IMR-90 (cell line): Measurements from ENCODE around the gene AGAP1. TPM values are rescaled to one million over a fixed set of nuclear protein-coding genes. Genes with fewer than 3 reads are reported as not detected.

Experiments used
- ATAC-seq: fragments of 200-7000 bp; cut with Tn5 transposase; 2 replicates; pipeline ENCODE4 v1.9.1; 2020; ENCODE audit warnings: low read depth, mild to moderate bottlenecking, moderate library complexity
- BruUV-seq: library from RNA; stranded (reverse); fragments of 400-500 nt; replicated peaks from 2 replicates; lab custom pipeline; 2021; lab: Mats Ljungman, UMichigan
- CTCF ChIA-PET: fragments of 300-600 bp; formaldehyde crosslinking; extraction: SDS; loops from one replicate; lab custom pipeline; 2021; ENCODE audit warnings: antibody characterized with exemption; lab: Yijun Ruan, JAX
- POLR2A ChIA-PET: fragments of 300-600 bp; sonication (Branson Sonifier 250); formaldehyde crosslinking; loops from one replicate; lab custom pipeline; 2022; ENCODE audit warnings: antibody characterized with exemption; ENCODE audit not compliant: unreplicated experiment; lab: Charles Lee
- DNase-seq: peaks from one replicate; pipeline ENCODE4 v3.0.0; 2013
- H2AFZ ChIP-seq: replicated peaks from 2 replicates; pipeline ENCODE3; 2013; ENCODE audit warnings: low read length, mild to moderate bottlenecking; ENCODE audit not compliant: poor library complexity
- H2AK5ac ChIP-seq: 2 replicates; pipeline ENCODE4 v1.6.1; 2013; ENCODE audit warnings: low read depth, low read length, inconsistent platforms
- H2AK9ac ChIP-seq: replicated peaks from 2 replicates; pipeline ENCODE3; 2013; ENCODE audit warnings: mild to moderate bottlenecking, low read depth, low read length, moderate library complexity; ENCODE audit not compliant: poor library complexity
- H2BK120ac ChIP-seq: 2 replicates; pipeline ENCODE4 v1.6.1; 2013; ENCODE audit warnings: low read depth, low read length, inconsistent platforms
- H2BK15ac ChIP-seq: 3 replicates; pipeline ENCODE4 v1.6.1; 2013; ENCODE audit warnings: low read depth, low read length, inconsistent platforms
- H2BK20ac ChIP-seq: 2 replicates; pipeline ENCODE4 v1.6.1; 2013; ENCODE audit warnings: low read depth, mild to moderate bottlenecking, inconsistent platforms, low read length, moderate library complexity
- H2BK5ac ChIP-seq: 2 replicates; pipeline ENCODE4 v1.6.1; 2013; ENCODE audit warnings: mild to moderate bottlenecking, low read depth, low read length, inconsistent platforms; ENCODE audit not compliant: poor library complexity, severe bottlenecking
- H3K14ac ChIP-seq: replicated peaks from 2 replicates; pipeline ENCODE4 v1.6.1; 2013; ENCODE audit warnings: low read depth, low read length, inconsistent platforms
- H3K18ac ChIP-seq: 2 replicates; pipeline ENCODE4 v1.6.1; 2013; ENCODE audit warnings: low read depth, low read length, control low read depth
- H3K23ac ChIP-seq: 2 replicates; pipeline ENCODE4 v1.6.1; 2013; ENCODE audit warnings: low read depth, low read length, inconsistent platforms
- H3K27ac ChIP-seq: 2 replicates; pipeline ENCODE4 v1.5.1; 2013; ENCODE audit warnings: mild to moderate bottlenecking, control low read depth, low read length; ENCODE audit not compliant: insufficient read depth
- H3K27me3 ChIP-seq: 2 replicates; pipeline ENCODE4 v1.6.1; 2013; ENCODE audit warnings: low read length; ENCODE audit not compliant: control insufficient read depth, insufficient read depth
- H3K36me3 ChIP-seq: 2 replicates; pipeline ENCODE4 v1.6.1; 2013; ENCODE audit warnings: low read length, mixed read lengths; ENCODE audit not compliant: control insufficient read depth, insufficient read depth
- H3K4ac ChIP-seq: 2 replicates; pipeline ENCODE4 v1.6.1; 2013; ENCODE audit warnings: low read depth, low read length, inconsistent platforms
- H3K4me1 ChIP-seq: 2 replicates; pipeline ENCODE4 v1.6.1; 2013; ENCODE audit warnings: low read length, mixed read lengths; ENCODE audit not compliant: control insufficient read depth, insufficient read depth
- H3K4me2 ChIP-seq: 2 replicates; pipeline ENCODE4 v1.6.1; 2013; ENCODE audit warnings: low read depth, mild to moderate bottlenecking, control low read depth, low read length, moderate library complexity
- H3K4me3 ChIP-seq: 2 replicates; pipeline ENCODE4 v1.5.1; 2013; ENCODE audit warnings: low read depth, mild to moderate bottlenecking, control low read depth, low read length, moderate library complexity; ENCODE audit not compliant: insufficient read depth
- H3K56ac ChIP-seq: 2 replicates; pipeline ENCODE4 v1.6.1; 2013; ENCODE audit warnings: low read length, inconsistent platforms; ENCODE audit not compliant: insufficient read depth; ENCODE audit errors: extremely low read depth
- H3K79me1 ChIP-seq, 2 experiments: 2 replicates each; pipeline ENCODE4 v1.6.1; 2013; ENCODE audit warnings: low read length in 2 of 2, inconsistent platforms in 1 of 2, low read depth in 1 of 2
- H3K9ac ChIP-seq: 2 replicates; pipeline ENCODE4 v1.6.1; 2013; ENCODE audit warnings: low read depth, low read length, control low read depth
- H3K9me1 ChIP-seq: 2 replicates; pipeline ENCODE4 v1.6.1; 2013; ENCODE audit warnings: low read length, inconsistent platforms; ENCODE audit not compliant: insufficient read depth
- H3K9me3 ChIP-seq: 2 replicates; pipeline ENCODE4 v1.6.1; 2013; ENCODE audit warnings: low read length; ENCODE audit not compliant: control insufficient read depth, insufficient read depth
- H4K20me1 ChIP-seq: 2 replicates; pipeline ENCODE4 v1.6.1; 2013; ENCODE audit warnings: low read length, inconsistent platforms; ENCODE audit not compliant: insufficient read depth
- H4K5ac ChIP-seq: 2 replicates; pipeline ENCODE4 v1.6.1; 2013; ENCODE audit warnings: mild to moderate bottlenecking, low read depth, low read length, control low read depth
- H4K8ac ChIP-seq, 2 experiments: 2 replicates each; pipeline ENCODE4 v1.6.1; 2013; ENCODE audit warnings: low read depth in 2 of 2, low read length in 2 of 2, control low read depth in 1 of 2, inconsistent platforms in 1 of 2
- H4K91ac ChIP-seq: 2 replicates; pipeline ENCODE4 v1.6.1; 2013; ENCODE audit warnings: low read depth, low read length, inconsistent platforms; ENCODE audit not compliant: insufficient read depth
- BHLHE40 ChIP-seq: fragments of 150-350 bp; IDR thresholded peaks from 2 replicates; pipeline ENCODE4 v1.6.1; 2016; ENCODE audit warnings: mild to moderate bottlenecking, low read depth, low read length
- FOS ChIP-seq: fragments of 150-350 bp; IDR thresholded peaks from 2 replicates; pipeline ENCODE4 v1.6.1; 2016; ENCODE audit warnings: low read depth, low read length
- NFE2L2 ChIP-seq: fragments of 150-350 bp; IDR thresholded peaks from 2 replicates; pipeline ENCODE4 v1.6.1; 2016; ENCODE audit warnings: low read depth, mild to moderate bottlenecking, low read length
- WGBS, 2 experiments: methylation state at CpG; one replicate each; pipeline versions ENCODE4 v1.1.5 to v1.1.7; 2013; ENCODE audit warnings: missing lambda C conversion rate in 2 of 2; ENCODE audit not compliant: insufficient read length in 1 of 2; ENCODE audit errors: extremely low coverage in 2 of 2; 5-methylcytosine and 5-hydroxymethylcytosine counted together
- dilution Hi-C: fragments of 300-500 bp; cut with HindIII; formaldehyde crosslinking; loops from one replicate; pipeline ENCODE4 v1.14.3; 2018; ENCODE audit warnings: low sequenced_read_pairs; ENCODE audit not compliant: unreplicated experiment
- in situ Hi-C: fragments of 300-500 bp; cut with MboI; formaldehyde crosslinking; loops from 3 replicates; pipeline ENCODE4 v1.14.3; 2019; ENCODE audit warnings: low sequenced_read_pairs, inconsistent platforms, mixed read lengths
- intact Hi-C: fragments of 100-400 bp; cut with micrococcal nuclease; formaldehyde crosslinking; loops from 2 replicates; pipeline ENCODE4 v1.10.0; 2022
- polyA plus RNA-seq, 3 experiments: library from polyadenylated mRNA; depleted of rRNA; stranded (reverse); fragments of >200 nt; gene quantifications; 2 replicates each; pipeline ENCODE4 v1.2.3, GENCODE V29; 2012; ENCODE audit warnings: low replicate concordance in 1 of 3
- total RNA-seq: library from RNA; depleted of rRNA; stranded (reverse); fragments of >200 nt; gene quantifications from 2 replicates; pipeline ENCODE4 v1.2.3, GENCODE V29; 2012
- TF ChIP-seq, protein P1 (sequence below): fragments of 150-350 bp; IDR thresholded peaks from 2 replicates; pipeline ENCODE4 v1.6.1; 2016; ENCODE audit warnings: low read depth, mild to moderate bottlenecking, low read length, moderate library complexity, borderline replicate concordance

AGAP1 gene
- total and polyA plus RNA-seq, 2 of the 4 experiments (the other 2 are of a cell fraction) = 15.1 to 16.4 TPM

DNA sequence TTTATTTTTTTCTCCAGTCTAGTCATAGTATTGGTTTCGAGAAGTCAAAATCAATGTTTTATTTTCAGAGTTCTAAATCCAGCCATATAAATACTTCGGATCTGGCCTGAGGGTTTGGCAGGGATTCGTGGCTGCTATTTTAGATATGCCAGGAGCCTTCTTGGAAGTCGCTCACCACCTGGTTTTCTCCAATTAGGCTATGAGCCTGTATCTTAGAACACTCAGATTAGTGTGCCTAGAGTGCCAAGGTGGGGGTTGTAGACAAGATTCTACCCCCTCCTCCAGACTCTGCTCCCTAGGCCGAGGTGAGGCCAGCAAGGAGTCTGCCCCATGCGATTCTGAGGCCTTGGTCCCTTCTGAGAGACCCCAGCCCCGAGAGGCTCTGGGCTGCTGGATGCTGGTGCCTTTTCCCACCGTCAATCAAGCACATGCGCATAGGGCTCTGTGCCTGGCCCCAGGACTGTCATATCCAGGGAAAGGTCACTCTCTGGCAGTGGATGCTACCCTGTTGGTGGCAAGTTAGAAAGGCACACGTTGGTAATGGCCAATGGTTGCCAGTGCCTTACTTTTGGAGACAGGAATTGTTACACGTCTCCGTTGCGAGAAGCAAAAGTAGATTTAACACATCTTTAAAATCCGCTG is 197.1 kb downstream of the AGAP1 start:
- Histone ChIP-seq H3K4ac (no peak overlapping the region), H3K4me1 (peaks cover 6% of the 10 kb centered on the region; the same call in 1 of the 2 replicates), H2AK5ac (no peak overlapping the region), H4K8ac (no peak overlapping the region), H3K27ac (no peak overlapping the region), H2BK5ac (no peak overlapping the region), H3K36me3 (no peaks in the 10 kb centered on the region; the same call in 1 of the 2 replicates), H3K9ac (no peak overlapping the region), H3K27me3 (no peaks in the 10 kb centered on the region), H2BK120ac (no peak overlapping the region), H2AFZ (no peak overlapping the region), H3K9me3 (no peaks in the 10 kb centered on the region), H3K4me3 (no peak overlapping the region), H4K5ac (no peak overlapping the region), H2BK20ac (no peak overlapping the region), H3K18ac (no peak overlapping the region), H3K23ac (no peak overlapping the region), H3K9me1 (no peaks in the 10 kb centered on the region; the same call in 1 of the 2 replicates), H3K14ac (no peak overlapping the region), H4K91ac (no peak overlapping the region), H4K20me1 (peaks cover 66% of the 10 kb centered on the region), H2AK9ac (no peak overlapping the region), H3K56ac (no peak overlapping the region), H3K79me1 (peaks cover 25 to 59% of the 10 kb centered on the region in 2 experiments), H3K4me2 (no peak overlapping the region), H2BK15ac (no peak overlapping the region)
- TF ChIP-seq, protein P1, sequence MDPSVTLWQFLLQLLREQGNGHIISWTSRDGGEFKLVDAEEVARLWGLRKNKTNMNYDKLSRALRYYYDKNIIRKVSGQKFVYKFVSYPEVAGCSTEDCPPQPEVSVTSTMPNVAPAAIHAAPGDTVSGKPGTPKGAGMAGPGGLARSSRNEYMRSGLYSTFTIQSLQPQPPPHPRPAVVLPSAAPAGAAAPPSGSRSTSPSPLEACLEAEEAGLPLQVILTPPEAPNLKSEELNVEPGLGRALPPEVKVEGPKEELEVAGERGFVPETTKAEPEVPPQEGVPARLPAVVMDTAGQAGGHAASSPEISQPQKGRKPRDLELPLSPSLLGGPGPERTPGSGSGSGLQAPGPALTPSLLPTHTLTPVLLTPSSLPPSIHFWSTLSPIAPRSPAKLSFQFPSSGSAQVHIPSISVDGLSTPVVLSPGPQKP = no peak
- TF ChIP-seq BHLHE40 (no peak), NFE2L2 (no peak), FOS (no peak)
- in situ Hi-C loops (no loop called here), dilution Hi-C loops (no loop called here), intact Hi-C loops (no loop called here)
- BruUV-seq = no TSS peak
- ATAC-seq = no peak
- ChIA-PET POLR2A (no interaction called here), CTCF (no interaction called here)
- WGBS, 2 experiments = 100% methylated on average over 2 of the region's 14 CpGs; no CpG with 5 or more reads in 1 of the 2 experiments
- no peak for DNase-seq
